Adrenal gland (tissue), 12 donors: Measurements from ENCODE around the gene SHISA2. TPM values are rescaled to one million over a fixed set of nuclear protein-coding genes. Genes with fewer than 3 reads are reported as not detected.

ENCODE experiments used
- DNase-seq, 7 donors: peaks; one replicate each; pipeline ENCODE4 v3.0.0-alpha.2; 2019 to 2020
- H3K27ac ChIP-seq, 5 donors: fragments of 200-600 bp; sonication (generic) in 4 of 5; 1 replicate in 3 of 5; 2 replicates in 2 of 5; pipeline versions ENCODE4 v1.5.1 to v1.8.0; 2016 to 2020; ENCODE audit warnings: mild to moderate bottlenecking in 1 of 5
- H3K27me3 ChIP-seq: fragments of 200-600 bp; 2 replicates; pipeline ENCODE4 v1.8.0; 2021
- H3K36me3 ChIP-seq, 2 donors: fragments of 200-600 bp; replicated peaks in 1 of 2; 1 replicate in 1 of 2; 2 replicates in 1 of 2; pipeline versions ENCODE4 v1.5.1 to v1.8.0; 2018 to 2022
- H3K4me1 ChIP-seq, 2 donors: fragments of 200-600 bp; replicated peaks in 1 of 2; 1 replicate in 1 of 2; 2 replicates in 1 of 2; pipeline versions ENCODE4 v1.5.1 to v1.8.0; 2018 to 2021
- H3K4me3 ChIP-seq, 4 donors: fragments of 200-600 bp; sonication (generic) in 3 of 4; one replicate each; pipeline ENCODE4 v1.5.1; 2016 to 2018
- H3K9me3 ChIP-seq, 3 donors: fragments of 200-600 bp; sonication (generic) in 1 of 3; replicated peaks in 1 of 3; 1 replicate in 2 of 3; 2 replicates in 1 of 3; pipeline versions ENCODE4 v1.5.1 to v1.8.0; 2016 to 2021
- CTCF ChIP-seq, 6 experiments: fragments of 450-650 bp in 4 of 6; fragments of 200-600 bp in 2 of 6; sonication (generic) in 1 of 6; IDR thresholded peaks; 1 replicate in 5 of 6; 2 replicates in 1 of 6; pipeline versions ENCODE4 v1.5.1 to v1.8.0; 2016 to 2021; ENCODE audit warnings: antibody characterized with exemption in 6 of 6, mild to moderate bottlenecking in 2 of 6, moderate library complexity in 1 of 6
- POLR2A ChIP-seq, 2 donors: fragments of 450-650 bp; IDR thresholded peaks; one replicate each; pipeline ENCODE4 v1.6.1; 2017; ENCODE audit warnings: antibody characterized with exemption in 2 of 2, mild to moderate bottlenecking in 2 of 2, moderate library complexity in 1 of 2
- WGBS, 4 donors: extraction: QIAGEN DNeasy Blood & Tissue Kit in 2 of 4; methylation state at CpG; one replicate each; pipeline versions ENCODE4 v1.1.5 to v1.1.7; 2013 to 2017; 5-methylcytosine and 5-hydroxymethylcytosine counted together
- intact Hi-C, 2 donors: fragments of 100-400 bp; cut with DNase I; formaldehyde crosslinking; loops; one replicate each; pipeline versions ENCODE4 v1.14.1 to v1.15.0; 2022 to 2023
- polyA plus RNA-seq, 3 donors: library from polyadenylated mRNA; stranded (reverse); fragments of 200-250 nt in 2 of 3; fragments of 350-450 nt in 1 of 3; fragmentation: Illumina TruSeq in 1 of 3; extraction: RNeasy Lipid Tissue Mini Kit (QIAGEN cat#74804) in 1 of 3; gene quantifications; one replicate each; pipeline ENCODE4 v1.2.3, GENCODE V29; 2013 to 2014
- total RNA-seq, 9 donors: library from RNA; depleted of rRNA in 4 of 9; stranded (reverse); fragments of >200 nt in 4 of 9; fragments of 120-200 nt in 1 of 9; fragmentation: NEBNext Ultra II Directional in 1 of 9; extraction: Animal tissue kit (Norgen Biotek cat#: 25700) in 1 of 9; gene quantifications; one replicate each; pipeline versions ENCODE4 v1.1.0 to v1.2.4, GENCODE V29; 2013 to 2023
- donor health status: healthy with polysubstance abuse.
- donor health status: Bipolar disorder and iron deficiency.
- donor health status: DM: yes; HTN: yes; CAD: no.
- donor health status: DM: no; HTN: no; CAD: no.
- donor health status: DM: no; HTN: no; CAD: no.
- donor health status: DM: yes; HTN: yes; CAD: no.

SHISA2 gene
- total and polyA plus RNA-seq, 12 donors: 0.07 to 2.6 (median 0.26) TPM; not detected in 5

- H3K27ac ChIP-seq: no peak overlapping the region
- no peak for DNase-seq
- H3K9me3 ChIP-seq: no peaks in the 10 kb centered on the region
- TF ChIP-seq CTCF (IDR thresholded peaks at IDR 0.05): no peak
- intact Hi-C loops: no loop called here
- H3K4me1 ChIP-seq: peaks cover 0 to 6% of the 10 kb centered on the region in 2 donors
- no peak overlapping the region for H3K4me3 ChIP-seq
- 80 to 98% (median 89%) methylated on average over 7 to 16 of the region's 16 CpGs for WGBS, 4 donors
- no peaks in the 10 kb centered on the region for H3K36me3 ChIP-seq
- peaks cover 43% of the 10 kb centered on the region for H3K27me3 ChIP-seq
Measured at GRCh38 chr13:26046639-26047038, 5.2 kb downstream of the SHISA2 start.

GRCh38 chr13:26045142-26045541 is 6.7 kb downstream of the SHISA2 start:
- WGBS, 4 donors: 69 to 88% (median 78%) methylated on average over 2 of the region's 2 CpGs
- no peak for TF ChIP-seq CTCF (IDR thresholded peaks at IDR 0.05)
- no peak for TF ChIP-seq POLR2A (IDR thresholded peaks at IDR 0.05)
- DNase-seq: no peak
- H3K27me3 ChIP-seq: peaks cover 28% of the 10 kb centered on the region
- no peaks in the 10 kb centered on the region for H3K36me3 ChIP-seq
- intact Hi-C loops: no loop called here
- no peaks in the 10 kb centered on the region for H3K4me1 ChIP-seq
- H3K9me3 ChIP-seq: no peaks in the 10 kb centered on the region
- H3K4me3 ChIP-seq: no peak overlapping the region
- H3K27ac ChIP-seq: no peak overlapping the region

GRCh38 chr13:26042785-26043184 is 9.0 kb downstream of the SHISA2 start:
- Histone ChIP-seq H3K4me3 (no peak overlapping the region), H3K27me3 (peaks cover 9% of the 10 kb centered on the region), H3K27ac (no peak overlapping the region), H3K9me3 (no peaks in the 10 kb centered on the region), H3K4me1 (no peaks in the 10 kb centered on the region), H3K36me3 (no peaks in the 10 kb centered on the region)
- no peak for DNase-seq
- intact Hi-C loops: no loop called here
- 80 to 88% (median 83%) methylated on average over 1 of the region's 1 CpG for WGBS, 4 donors
- TF ChIP-seq CTCF (IDR thresholded peaks at IDR 0.05) (no peak), POLR2A (IDR thresholded peaks at IDR 0.05) (no peak)

GRCh38 chr13:26041444-26041843 is 10.4 kb downstream of the SHISA2 start:
- H3K36me3 ChIP-seq: no peaks in the 10 kb centered on the region
- intact Hi-C loops: no loop called here
- H3K27me3 ChIP-seq: no peaks in the 10 kb centered on the region
- H3K27ac ChIP-seq: no peak overlapping the region
- 45 to 65% (median 61%) methylated on average over 3 of the region's 3 CpGs for WGBS, 4 donors
- no peak overlapping the region for H3K4me3 ChIP-seq
- no peak for DNase-seq
- no peaks in the 10 kb centered on the region for H3K4me1 ChIP-seq
- H3K9me3 ChIP-seq: no peaks in the 10 kb centered on the region
- TF ChIP-seq CTCF (IDR thresholded peaks at IDR 0.05): no peak
- no peak for TF ChIP-seq POLR2A (IDR thresholded peaks at IDR 0.05)
